HG02884 (cell line): Measurements from ENCODE around the gene DIP2C.
"Not testable (repeated sequence)": the region's sequence is repeated elsewhere in the genome, so short reads cannot be mapped to it uniquely, and the experiment has no call there.

ENCODE experiments used
- ATAC-seq: cut with Tn5 transposase; IDR thresholded peaks from one replicate; pipeline ENCODE4 v1.9.1; 2021; ENCODE audit warnings: mild to moderate bottlenecking, moderate library complexity; ENCODE audit not compliant: unreplicated experiment

The DIP2C gene

DNA sequence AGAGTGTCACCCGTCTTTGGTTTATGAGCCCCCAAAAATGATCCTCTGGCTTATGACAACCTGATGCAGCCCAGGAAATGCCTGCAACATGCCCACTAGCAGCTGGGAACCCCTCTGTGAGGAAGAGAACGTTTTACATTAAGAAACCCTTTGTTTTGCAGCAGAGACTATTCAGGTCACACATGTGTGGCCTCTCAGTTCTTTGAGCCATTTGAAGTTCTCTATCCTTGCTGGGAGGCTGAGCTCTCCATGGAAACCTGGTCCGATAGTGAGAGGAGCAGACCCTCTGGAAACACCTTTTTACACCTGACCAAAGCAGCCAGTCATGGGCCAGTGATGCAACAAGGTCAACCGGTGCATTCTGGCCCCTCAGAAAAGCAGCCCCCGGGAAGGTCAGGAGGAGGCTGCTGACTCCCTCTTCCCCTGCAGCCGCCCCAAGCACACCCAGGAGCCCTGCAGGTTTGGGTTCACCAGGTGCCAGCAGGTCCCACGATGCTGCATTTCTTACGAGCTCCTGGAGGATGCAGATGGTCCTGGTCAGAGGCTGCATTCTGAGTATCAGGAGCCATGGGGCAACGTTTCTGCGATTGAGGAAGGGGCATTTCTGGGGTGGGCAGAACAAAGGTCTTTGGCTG lies 419.9 kb downstream of the DIP2C start:
- ATAC-seq = no peak

DNA sequence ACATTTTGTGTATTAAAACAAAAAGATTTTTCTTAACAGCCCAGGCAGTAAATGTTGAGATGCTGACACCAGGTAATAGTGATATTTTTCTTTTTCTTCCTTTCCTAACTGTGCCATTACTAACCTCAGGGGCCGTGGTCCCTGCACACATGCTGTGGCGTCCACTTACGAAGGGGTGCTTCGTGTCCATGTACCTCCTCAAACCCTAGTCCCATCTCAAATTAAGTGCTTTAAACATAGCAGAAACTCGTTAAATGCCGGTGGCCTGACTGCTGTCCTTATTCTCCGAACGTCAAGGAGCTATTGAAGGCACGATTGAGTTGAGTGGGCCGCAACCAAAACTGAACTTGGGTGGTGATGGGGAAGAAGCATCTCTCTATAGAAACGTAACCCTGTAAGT lies 421.8 kb downstream of the DIP2C start:
- no peak for ATAC-seq

DNA sequence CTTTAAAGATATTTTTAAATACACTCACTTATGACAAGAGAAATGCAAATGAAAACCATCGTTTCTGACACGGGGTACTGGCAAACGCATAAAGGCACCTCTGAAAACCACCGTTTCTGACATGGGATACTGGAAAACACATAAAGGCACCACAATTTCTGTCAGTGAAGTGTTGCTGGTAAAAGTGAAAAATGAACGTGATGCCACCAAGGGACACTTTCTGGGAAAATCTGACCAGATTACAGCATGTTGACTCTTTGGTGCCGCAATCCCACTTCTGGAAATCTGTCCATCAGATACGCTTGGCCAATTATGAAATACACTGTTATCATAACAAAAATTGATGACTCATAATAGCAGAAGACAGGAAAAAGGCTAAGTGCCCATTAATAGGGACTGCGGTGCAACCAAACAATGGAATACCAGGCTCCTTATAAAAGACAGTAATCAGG lies 422.5 kb downstream of the DIP2C start:
- ATAC-seq = no peak

DNA sequence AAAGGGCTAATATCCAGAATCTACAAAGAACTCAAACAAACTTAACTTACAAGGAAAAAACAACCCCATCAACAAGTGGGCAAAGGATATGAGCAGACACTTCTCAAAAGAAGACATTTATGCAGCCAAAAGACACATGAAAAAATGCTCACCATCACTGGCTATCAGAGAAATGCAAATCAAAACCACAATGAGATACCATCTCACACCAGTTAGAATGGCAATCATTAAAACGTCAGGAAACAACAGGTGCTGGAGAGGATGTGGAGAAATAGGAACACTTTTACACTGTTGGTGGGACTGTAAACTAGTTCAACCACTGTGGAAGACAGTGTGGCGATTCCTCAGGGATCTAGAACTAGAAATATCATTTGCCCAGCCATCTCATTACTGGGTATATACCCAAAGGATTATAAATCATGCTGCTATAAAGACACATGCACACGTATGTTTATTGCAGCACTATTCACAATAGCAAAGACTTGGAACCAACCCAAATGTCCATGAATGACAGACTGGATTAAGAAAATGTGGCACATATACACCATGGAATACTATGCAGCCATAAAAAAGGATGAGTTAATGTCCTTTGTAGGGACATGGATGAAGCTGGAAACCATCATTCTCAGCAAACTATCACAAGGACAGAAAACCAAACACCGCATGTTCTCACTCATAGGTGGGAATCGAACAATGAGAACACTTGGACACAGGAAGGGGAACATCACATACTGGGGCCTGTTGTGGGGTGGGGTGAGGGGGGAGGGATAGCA lies 423.5 kb downstream of the DIP2C start:
- not testable (repeated sequence) for ATAC-seq

DNA sequence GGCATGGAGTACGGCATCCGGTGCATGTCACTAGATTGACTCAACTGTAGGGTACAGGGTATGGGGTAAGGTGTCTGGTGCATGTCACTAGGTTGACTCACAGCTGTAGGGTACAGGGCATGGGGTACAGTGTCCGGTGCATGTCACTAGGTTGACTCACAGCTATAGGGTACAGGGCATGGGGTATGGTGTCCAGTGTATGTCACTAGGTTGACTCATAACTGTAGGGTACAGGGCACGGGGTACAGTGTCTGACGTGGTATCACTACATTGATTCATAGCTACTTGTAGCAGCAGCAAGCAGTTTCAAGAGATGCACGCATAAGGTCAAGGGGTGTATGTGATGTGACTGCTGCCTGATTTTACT lies 424.4 kb downstream of the DIP2C start:
- not testable (repeated sequence) for ATAC-seq

DNA sequence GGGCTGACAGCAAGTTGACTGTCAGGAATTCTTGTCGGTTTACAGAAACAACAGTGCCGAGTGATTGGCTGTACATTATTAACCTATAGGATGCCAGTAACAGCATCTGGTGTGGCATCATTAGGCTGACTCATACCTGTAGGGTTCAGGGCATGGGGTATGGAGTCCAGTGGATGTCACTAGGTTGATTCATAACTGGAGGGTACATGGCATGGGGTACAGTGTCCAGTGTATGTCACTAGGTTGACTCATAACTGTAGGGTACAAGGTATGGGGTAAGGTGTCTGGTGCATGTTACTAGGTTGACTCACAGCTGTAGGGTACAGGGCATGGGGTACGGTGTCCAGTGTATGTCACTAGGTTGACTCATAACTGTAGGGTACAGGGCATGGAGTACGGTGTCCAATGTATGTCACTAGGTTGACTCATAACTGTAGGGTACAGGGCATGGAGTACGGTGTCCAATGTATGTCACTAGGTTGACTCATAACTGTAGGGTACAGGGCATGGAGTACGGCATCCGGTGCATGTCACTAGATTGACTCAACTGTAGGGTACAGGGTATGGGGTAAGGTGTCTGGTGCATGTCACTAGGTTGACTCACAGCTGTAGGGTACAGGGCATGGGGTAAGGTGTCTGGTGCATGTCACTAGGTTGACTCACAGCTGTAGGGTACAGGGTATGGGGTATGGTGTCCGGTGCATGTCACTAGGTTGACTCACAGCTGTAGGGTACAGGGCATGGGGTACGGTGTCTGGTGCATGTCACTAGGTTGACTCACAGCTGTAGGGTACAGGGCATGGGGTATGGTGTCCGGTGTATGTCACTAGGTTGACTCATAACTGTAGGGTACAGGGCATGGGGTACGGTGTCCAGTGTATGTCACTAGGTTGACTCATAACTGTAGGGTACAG lies 425.1 kb downstream of the DIP2C start:
- ATAC-seq = not testable (repeated sequence)

DNA sequence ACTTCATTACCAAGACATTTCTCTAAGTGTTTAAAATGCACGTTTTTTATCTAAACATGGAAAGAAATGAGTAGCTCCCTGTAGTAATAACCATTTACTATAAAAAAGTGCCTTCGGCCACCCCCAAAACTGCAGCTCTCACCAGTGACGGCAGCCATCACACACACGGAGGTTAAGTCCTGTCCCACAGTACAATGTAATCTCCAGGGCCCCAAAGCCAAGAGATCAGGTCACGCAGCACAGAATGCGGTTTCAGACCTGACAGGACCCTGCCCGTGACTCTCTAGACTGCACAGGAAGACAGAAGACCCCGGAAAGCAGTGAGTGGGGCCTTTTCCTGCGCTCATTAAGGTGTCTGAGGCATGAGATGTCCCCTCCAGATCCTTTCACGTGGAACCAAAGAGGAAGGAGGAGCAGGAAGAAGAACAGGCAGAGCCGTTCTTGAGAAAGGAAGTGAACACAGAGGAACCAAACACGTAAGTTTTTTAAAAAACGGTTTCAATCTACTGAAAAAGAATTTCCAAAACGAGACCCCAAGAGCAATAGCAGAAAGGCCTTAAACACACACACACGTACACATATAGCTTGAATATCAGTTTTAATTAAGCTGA lies 428.5 kb downstream of the DIP2C start:
- no peak for ATAC-seq

DNA sequence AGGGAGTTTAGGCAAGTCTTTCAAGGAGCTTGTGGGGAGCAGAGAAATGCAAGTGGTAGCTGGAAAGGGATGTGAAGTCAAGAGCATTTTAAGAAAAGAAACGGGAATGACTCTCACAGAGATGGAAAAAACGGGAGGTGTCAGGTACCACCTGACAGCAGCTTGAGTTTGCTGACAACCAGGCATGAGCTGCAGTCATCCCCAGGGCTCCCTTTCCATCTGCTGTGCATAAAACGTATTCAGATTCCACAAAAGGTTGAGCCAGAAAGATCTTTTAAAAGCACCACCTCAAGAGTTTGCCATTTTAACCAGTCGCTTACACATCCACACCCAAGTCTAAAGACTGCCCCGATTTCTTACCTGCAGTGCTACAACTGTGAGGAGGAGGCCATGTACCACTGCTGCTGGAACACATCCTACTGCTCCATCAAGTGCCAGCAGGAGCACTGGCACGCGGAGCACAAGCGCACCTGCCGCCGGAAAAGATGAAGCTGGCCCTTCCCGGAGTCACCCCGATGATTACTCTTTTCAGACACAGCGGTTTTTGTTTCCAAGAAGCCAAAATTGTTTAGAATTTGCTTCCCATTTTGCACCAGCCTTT lies 437.4 kb downstream of the DIP2C start:
- ATAC-seq = no peak

DNA sequence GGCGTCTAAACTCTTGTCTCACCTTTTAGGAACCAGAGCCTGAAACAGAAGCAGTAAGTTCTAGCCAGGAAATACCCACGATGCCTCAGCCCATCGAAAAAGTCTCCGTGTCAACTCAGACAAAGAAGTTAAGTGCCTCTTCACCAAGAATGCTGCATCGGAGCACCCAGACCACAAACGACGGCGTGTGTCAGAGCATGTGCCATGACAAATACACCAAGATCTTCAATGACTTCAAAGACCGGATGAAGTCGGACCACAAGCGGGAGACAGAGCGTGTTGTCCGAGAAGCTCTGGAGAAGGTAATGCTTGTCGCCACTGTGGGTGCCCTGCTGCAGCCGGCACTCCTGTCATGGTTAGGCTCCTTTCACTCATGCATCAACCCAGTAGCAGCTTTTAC lies 441.2 kb downstream of the DIP2C start:
- no peak for ATAC-seq

DNA sequence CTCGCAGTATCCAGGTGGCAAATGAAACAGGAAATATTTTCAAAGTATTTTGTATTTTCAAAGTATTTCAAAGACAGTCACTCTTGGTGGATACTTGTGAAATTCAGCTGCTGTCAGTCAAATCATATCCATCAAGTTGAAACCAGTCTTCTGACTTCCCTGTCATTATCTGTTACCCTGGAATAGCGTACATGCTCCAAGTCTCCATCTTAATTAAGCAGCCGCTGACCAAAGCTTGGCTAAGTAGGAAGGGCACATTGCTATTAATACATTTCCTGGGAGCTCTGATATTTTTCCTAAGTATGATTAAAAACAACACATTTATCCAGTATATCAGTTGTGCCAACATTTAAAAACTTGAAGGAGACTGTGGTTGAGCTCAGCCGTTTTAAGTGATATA lies 442.0 kb downstream of the DIP2C start:
- no peak for ATAC-seq

DNA sequence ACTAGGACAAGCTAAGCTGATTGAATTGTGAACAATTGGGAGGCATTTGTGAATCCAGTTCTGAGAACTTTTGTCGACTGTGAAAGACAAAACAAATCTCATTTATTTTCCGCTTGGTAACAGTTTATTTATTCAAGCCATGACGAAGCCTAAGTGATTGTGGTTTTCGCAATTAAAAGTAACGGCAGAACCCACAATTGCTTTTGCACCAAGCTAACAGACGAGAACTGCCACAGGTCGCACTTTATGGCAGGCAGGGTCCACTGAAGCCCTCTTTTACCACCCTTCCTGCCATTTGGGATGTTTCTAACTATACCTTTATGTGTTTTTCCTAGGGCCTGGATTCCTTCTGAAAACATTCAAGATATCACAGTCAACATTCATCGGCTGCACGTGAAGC lies 443.0 kb downstream of the DIP2C start:
- ATAC-seq = no peak

DNA sequence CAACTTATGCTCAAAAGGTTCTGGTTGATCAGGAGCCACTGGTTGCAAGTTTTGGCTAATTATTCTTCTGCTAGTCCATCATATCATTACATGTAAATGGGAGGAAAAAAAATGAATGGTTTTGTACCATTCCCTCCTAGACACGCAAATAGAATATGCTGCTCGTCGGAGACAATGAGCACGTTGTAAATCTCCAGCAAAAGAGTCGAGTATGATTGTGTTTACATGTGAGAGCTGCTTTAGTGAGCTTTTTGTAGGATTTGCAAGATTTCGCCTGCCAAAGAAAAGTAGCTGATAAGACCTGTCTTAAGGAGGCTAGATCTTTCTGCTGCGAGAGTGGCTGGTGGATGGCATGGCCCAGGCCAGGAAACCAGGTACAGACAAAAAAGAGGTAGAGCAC lies 445.2 kb downstream of the DIP2C start:
- ATAC-seq = no peak

DNA sequence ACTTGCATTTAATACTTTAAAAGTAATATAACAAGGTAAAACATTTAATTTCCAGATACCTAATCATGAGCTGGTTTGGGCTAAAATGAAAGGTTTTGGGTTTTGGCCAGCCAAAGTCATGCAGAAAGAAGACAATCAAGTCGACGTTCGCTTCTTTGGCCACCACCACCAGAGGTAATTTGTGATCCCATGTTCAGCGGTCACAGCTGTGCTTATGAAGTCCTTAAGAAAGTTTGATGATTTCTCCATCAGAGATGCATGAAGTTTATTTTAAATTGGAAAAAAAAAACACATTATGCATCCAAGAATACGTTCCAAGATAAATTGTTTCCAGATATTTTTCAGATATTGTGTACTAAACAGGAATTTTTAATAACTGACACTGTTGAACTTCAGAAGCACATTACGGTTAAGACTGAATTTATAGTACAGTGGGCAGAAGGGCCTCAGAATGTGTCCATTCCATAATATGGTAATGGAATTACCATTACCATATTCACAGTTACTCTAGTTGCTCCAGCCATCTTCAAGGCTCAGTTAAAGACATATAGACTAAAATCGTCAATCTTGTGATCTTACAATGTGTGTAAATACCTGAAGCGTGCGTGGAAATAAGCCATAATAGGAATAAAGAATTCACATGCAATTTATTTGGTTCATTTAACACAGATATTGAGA lies 447.4 kb downstream of the DIP2C start:
- ATAC-seq = no peak

DNA sequence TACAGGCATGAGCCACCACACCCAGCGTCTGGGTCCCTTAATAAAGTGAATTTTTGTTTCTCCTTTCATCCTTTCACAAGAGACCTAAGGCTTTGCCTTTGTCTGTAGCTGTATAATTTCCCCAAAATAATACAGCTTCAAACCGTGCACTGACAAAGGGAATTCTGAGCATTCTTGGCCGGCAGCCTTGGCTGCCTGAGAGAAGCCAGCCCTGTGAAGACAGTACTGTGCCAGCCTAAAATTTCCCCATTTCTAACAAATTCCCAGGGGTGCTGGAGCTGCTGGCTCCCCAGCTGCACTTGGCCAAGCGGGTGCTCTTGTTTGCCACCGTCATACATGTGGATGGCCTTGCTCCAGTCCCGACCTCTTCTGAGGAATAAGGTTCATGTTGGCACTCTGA lies 448.0 kb downstream of the DIP2C start:
- ATAC-seq = no peak

DNA sequence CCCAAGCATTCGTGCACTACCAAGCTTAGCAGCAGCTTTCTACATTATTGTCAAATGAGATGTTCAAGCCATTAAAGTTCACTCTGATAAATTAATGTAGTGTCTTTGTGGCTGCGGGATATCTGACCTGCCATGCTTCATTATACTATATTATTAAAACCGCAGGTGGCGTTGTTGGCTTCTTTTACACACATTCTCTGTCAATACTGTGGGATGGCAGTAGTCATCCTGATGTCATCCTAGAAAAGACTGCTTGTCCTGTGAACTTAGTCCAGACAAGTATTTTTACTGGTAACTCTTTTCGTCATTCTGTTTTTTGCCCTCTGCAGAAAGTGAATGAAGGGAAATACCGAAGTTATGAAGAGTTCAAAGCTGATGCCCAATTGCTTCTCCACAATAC lies 450.4 kb downstream of the DIP2C start:
- no peak for ATAC-seq

DNA sequence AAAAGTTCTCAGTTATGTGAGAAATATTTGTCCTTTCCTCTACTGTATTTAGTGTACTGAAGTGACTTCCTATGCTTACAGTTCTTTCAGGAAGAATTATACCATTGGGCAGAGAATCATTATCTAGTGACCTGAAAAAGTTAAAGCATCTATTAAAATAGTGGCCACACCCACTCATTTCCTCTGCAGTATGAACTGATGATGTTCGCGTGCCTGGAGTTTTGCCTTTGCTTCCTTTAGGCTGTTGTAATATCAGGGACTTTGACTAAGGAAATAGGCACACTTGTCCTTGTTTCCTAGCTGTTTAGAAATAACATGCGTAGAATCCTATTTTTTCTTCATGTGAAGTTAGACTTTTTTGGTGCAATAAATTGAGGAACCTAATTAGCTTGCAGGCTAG lies 453.6 kb downstream of the DIP2C start:
- no peak for ATAC-seq

DNA sequence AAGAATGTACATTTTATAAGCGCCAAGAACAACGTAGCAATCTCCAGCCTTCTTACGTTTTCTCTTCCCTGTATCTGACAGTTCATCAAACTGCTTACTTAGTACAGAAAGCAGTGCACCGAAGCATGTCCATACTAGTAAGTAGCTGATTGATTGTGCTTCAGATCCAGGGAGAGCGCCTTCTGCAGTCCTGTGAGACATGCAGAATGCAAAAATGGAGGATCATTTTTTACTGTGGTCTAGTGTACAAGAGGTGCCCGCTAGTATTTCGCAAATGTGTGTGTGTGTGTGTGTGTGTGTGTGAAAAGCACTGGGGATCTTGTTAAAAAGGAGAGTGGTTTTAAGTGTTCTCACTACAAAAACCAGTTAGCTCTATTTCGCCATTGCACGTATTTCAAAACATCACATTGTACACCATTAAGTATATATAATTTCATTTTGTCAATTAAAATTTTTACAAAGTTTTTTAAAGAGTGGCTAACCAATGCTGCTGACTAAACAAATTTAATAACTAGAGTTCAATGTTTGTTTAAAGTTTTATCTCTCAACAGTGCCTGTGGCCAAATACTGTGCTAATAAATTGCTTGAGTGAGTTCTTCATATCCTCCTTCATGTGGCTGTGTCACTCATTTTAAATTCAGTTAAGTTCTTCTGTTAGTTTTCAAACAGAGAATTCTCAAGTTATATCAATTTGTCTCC lies 454.6 kb downstream of the DIP2C start:
- ATAC-seq = no peak

DNA sequence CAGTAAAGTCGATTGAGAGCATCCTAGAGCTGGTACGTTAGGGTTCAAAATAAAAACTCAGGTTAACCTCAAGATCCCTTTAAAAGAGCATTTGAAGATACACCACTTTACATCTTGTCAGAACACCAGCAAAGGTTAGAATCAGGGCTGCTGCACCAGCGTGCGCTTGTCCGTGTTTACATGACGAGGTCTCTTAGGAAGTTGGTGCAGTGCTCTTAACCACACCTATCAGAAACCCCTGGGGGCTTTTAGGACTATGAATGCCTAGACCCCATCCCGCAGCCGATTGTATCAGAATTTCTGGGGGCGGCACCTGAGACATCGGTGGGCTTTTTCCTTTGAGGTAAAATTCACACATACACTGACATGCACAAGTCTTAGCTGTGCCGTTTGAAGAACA lies 456.6 kb downstream of the DIP2C start:
- ATAC-seq = no peak

DNA sequence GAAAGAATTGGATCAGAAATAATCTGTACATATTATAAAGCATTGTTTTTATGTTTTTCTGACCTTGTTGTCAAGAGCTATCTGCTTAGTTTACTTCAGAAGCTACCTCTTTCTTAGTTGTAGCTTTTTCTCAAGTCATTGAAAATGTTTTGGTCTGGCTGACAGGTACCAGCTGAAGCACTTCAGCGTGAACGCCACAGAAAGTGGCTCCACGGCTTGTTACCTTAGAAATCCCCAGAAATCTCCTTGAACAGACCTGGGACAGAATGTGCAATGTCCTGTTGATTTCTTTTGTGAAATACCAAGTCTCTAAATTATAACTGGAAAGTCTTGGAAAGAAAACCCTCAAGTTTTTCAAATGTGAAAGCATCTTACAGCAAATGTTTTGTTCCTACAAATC lies 457.4 kb downstream of the DIP2C start:
- no peak for ATAC-seq

DNA sequence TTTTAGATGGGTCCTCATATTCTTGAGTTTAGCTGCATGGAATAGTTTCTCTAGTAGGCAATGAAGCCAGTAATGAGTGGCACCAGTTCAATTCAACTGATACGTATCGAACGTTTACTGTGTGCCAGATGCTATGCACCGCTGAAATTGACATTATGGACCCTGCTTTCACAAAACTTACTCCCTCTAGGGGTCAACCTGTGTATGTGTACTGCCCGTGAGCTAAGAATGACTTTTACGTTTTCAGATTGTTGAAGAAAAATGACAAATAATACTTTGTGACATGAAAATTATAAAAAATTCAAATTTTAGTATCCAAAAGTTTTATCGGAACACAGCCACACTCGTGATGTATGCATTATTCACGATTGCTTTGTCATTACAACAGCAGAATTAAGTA lies 458.7 kb downstream of the DIP2C start:
- no peak for ATAC-seq
